DMS79 treated with DMSO at 0.1 percent for 48 hours (cell line): ENCODE data around the gene DDX31.

Experiments
- DNase-seq: peaks from one replicate; lab custom pipeline; 2025; lab: John Stamatoyannopoulos, UW

DDX31 gene

DNA sequence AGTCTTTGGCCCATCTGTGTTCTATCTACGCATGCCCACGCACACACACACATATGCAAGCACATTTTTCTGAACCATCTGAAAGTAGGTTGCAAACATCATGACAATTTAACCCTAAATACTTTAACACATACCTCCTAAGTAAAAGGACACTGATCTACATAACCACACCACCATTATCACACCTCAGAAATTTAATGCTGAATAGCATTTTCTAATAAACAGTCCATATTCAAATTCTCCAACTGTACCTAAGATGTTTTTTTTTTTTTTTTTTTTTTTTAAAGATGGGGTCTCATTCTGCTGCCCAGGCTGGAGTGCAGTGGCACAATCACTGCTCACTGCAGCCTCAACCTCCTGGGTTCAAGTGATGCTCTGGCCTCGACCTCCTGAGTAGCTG is 35.5 kb downstream of the DDX31 start:
- DNase-seq = no peak

- DNase-seq = no peak
These were observed 37.2 kb downstream of the DDX31 start for GRCh38 chr9:132632413-132633129.

DNA sequence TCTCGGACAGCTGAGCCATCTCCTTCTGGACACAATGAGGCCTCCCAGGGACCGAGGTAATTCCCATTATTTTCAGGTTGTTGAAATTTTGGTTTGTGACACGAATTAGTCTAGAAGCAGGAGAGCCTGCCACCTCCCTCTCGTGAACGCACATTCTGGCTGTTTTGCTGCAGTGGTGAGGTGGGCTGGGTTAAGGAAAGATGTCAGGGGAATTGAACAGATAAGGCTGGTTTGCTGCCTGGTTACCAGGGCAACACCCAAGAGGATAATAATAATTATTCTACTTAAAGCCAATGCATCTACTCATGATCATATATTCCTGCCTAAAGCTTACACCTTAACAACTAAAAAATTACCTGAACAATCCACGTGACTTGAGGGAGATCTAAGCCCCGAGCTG is 38.1 kb downstream of the DDX31 start:
- DNase-seq = no peak

- DNase-seq = no peak
These were observed 38.5 kb downstream of the DDX31 start for GRCh38 chr9:132631280-132631679.

DNA sequence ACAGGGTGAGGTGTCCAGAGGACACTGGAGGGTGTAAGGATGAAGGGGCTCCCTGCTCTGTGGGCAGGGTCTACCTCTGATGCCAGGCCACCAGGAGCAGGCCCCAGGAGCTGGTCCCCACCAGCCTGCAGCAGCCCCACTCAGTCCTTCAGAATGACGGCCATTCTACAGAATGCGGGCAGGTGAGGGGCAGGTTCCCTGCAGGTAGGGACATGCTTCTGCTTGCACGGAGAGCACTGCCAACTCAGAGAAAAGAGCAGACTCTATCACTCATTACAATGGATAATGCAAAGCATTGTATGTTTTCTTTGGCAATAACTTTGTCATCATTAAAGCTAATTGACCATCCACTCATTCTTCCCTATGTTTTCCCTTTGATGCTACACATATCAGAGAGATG is 39.0 kb downstream of the DDX31 start:
- no peak for DNase-seq

DNA sequence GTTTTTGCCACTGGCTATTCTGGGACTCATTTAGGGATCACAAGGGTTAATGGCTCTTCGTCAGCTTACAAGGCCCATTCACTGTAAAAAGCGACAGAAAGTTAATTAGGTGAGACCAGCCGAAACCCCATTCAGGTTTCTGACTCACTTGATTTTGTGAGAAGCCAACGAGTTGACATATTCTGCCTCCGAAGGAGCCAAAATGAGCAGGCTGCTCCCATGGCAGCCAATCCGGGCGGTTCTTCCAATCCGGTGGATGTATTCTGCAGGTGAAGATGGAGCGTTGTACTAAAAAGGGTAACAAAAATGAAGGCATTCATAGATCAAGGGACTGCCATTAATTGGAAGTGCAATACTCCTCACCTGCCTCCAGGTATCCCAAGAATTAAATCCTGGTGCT is 39.7 kb downstream of the DDX31 start:
- DNase-seq = peak; percentile 22

GRCh38 chr9:132628746-132629145 is 41.0 kb downstream of the DDX31 start:
- DNase-seq = no peak

DNA sequence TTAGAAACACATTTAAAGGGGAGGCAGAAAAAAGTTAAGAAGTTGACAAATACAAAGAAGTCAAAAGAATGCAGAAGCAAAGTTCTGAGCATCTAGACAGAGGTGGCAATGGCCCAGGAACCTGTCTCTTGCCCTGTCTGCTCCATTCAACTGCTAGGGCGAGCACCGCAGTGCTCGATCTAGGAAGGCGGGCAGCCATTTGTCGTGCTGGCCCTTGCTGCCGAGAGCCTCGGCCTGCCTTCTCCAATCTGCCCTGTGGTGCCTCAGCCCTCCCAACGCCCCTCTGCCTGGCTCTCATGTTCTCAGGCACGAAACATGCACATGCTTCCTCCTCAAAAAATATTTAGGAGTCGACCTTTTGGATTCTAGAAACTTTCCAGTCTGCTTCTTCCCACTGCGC is 42.2 kb downstream of the DDX31 start:
- DNase-seq = no peak

DNA sequence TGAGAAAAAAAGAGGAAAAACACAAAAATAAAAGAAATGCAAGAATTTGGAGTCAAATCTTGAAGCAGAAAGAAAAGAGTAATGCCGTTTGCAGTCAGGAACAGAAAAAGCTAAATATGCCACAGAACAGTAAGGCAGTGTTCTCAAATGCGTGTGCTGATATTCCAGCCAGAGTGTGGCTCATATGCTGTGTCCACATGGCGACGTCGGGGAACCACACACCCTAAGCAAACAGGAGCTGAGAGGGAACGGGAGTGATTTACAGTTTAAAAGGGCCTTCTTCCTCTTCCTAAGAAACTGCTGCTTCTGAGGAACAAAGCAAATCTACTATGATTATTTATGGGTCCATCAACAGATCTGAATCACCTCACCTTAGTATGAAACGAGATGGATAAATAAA is 42.7 kb downstream of the DDX31 start:
- DNase-seq = no peak

DNA sequence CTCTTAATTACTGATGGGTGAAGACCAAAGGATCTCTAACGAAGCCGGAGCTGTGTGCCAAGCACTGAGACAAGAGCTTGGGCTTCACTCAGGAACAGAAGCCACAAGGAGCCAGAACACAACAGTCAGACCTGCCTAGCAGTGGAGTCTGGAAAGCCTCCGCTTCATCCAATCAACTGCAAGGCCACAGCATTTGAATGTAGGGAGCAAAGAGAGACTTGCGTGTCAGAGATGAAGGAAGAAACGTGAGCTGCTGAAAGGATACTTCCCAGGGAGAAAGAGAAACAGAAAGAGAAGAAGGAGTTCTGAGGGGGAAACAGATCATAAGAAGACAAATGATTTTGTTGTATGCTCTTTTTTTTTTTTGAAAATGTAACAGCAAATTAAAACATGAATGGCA is 43.5 kb downstream of the DDX31 start:
- DNase-seq = no peak

DNA sequence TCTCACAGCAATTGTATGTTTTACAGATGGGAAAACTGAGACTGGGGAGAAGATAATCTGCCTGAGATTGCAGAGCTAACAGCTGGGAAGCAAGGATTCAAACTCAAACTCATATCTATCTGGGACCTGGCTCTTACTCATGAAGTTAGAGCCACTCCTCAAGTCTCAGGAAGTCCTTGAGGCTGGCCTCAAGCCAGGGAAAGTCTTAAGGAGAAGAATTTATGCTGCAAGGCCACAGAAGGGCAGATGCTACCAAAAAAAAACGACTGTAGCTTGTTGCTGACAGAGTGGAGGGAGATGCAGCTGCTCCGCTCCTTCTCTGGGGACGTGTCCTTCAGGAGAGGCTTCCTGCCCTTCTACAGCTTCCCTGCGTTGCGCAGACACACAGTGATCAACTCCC is 47.6 kb downstream of the DDX31 start:
- DNase-seq = peak; percentile 72

- no peak for DNase-seq
These were observed 53.1 kb downstream of the DDX31 start for GRCh38 chr9:132616725-132617124.

GRCh38 chr9:132615774-132616173 is 54.0 kb downstream of the DDX31 start:
- DNase-seq = no peak

- DNase-seq = no peak
These were observed 55.5 kb downstream of the DDX31 start for GRCh38 chr9:132614324-132614723.

- DNase-seq = no peak
These were observed 59.1 kb downstream of the DDX31 start for GRCh38 chr9:132610661-132611060.

GRCh38 chr9:132609829-132610228 is 60.0 kb downstream of the DDX31 start:
- no peak for DNase-seq

- no peak for DNase-seq
These were observed 60.6 kb downstream of the DDX31 start for GRCh38 chr9:132609184-132609583.

GRCh38 chr9:132606066-132606465 is 63.7 kb downstream of the DDX31 start:
- DNase-seq = no peak

DNA sequence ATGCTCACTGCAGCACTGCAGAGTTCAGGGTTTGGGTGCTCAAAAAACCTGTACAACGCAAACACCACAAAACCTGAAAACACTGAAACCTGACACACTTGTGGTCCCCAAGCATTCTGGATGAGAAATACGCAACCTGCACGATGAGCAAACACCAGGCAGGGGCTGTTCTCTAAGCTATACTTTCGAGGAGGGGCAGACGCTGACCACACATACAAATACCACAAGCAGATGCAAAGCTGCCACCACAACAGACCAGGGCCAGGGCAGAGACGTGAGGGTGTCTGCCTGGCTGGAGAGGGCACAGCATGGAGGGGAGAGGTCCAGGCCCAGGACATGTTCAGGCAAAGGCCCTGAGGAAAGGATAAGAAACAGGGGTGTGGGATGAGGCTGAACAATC is 64.4 kb downstream of the DDX31 start:
- DNase-seq = no peak

GRCh38 chr9:132602207-132602606 is 67.6 kb downstream of the DDX31 start:
- DNase-seq = no peak

DNA sequence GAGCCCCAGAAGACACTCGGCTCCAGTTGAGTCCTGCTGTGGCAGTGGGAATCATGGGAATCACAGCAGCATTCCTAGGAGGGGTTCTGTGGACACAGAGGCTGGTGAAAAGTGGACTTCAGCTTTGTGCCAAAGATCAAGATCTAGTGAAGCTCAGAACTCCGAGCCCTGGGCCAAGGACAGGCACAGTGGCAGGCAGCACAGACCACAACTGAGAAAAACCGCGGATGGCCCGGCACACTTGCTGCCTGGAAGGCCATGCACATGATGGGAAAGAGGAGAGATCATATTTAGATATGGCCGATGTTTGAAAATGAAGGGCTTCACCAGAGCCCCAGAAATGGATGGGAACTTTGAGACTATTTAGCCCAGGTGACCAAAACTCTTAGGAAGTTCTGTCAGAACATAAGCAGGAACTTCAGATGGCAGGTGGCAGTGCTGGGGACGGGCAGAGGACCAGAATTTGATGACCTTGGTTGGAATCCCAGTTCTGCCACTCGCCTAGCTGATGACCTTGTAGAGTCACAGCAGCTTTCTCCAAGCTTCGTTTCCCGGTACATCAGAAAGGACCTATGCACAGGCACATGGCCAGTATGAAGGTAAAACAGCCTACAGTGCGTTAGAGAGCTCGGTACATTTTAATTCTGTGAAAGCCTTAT is 69.3 kb downstream of the DDX31 start:
- no peak for DNase-seq

DNA sequence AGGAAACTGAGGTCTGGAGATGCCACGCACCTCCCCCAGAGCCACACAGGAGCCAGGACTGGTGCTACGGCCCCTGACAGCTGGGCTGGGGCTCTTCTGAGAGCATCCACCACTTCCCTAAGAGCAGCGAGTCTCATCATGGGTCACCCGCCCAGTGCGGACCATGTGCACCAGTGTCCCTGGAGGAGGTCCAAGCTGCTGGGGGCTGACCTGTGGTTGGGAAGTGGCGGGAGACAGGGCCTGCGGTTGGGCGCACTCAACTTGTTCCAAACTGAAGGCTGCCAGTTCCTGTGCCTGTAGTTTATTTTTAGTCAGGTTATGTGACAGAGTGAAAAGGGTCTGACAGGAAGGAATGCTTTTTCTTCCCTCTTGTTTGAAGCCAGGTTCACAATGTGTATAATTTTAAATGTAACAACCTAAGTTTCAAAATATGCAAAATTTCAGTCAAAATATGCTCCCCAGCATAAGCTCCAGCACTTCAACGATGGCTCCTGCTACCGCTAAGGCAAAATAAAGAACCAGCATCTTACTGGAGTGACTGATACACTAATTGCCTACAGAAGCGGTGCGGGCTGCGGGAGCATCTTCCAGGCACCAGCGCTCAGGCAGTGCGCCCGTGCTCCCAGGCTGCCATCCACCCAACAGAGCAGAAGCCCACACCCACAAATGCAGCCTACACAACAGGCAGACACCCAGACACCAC is 72.6 kb downstream of the DDX31 start:
- no peak for DNase-seq

- no peak for DNase-seq
These were observed 73.6 kb downstream of the DDX31 start for GRCh38 chr9:132596200-132596599.
